ENCODE results near the gene ANAPC10.
A peak's percentile ranks its signal among the peaks of the same experiment; 100 is the strongest.
"Not testable (repeated sequence)": the region's sequence is repeated elsewhere in the genome, so short reads cannot be mapped to it uniquely, and the experiment has no call there.

Gene ANAPC10

GRCh38 chr4:145000656-145001055 is 97.3 kb downstream of the ANAPC10 start:
- DNase-seq = not testable (repeated sequence)

- DNase-seq = no peak
These were observed 108.7 kb downstream of the ANAPC10 start for GRCh38 chr4:144989306-144989705.

GRCh38 chr4:144985531-144985930 is 112.5 kb downstream of the ANAPC10 start:
- no peak for DNase-seq

- no peak for DNase-seq
These were observed 113.0 kb downstream of the ANAPC10 start for GRCh38 chr4:144985014-144985413.

DNA sequence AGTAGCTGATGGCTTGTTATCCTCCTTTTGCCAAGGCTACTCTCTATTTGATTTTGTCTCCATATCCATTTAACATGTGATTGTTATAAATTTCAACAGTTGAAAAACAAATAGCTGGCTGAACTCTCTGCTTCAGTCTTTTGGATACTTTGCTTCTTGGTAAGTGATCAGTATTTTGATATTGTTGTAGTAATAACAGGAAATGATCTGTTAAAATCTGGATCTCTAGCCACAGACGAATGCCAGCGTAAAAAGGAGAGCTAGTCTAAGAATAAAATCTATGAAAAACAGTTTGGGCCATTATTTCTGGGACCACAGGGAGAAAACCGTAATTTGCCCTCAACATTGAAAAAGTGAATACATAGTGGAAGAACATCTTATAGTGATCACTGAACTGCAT is 113.8 kb downstream of the ANAPC10 start:
- DNase-seq = no peak

- DNase-seq = no peak
These were observed 122.3 kb downstream of the ANAPC10 start for GRCh38 chr4:144975718-144976117.

DNA sequence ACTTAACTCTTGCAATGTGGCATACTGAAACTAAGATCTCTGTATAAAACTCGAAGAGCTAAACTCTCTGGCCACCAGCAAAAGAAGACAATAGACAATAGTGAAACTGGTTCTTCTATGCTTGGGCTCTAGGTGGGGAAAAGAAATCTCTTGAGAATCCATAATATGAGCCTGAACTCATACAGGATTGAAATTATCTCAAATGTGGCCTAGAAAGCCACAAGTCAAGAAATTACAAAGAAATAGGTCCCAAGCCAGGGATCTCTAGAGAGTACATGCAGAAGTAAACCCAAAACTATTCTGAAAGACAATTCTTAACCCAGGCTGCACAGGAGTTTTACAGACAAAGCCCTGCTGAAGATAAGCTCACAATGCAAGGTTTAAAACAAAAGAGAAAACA is 127.4 kb downstream of the ANAPC10 start:
- DNase-seq = no peak

DNA sequence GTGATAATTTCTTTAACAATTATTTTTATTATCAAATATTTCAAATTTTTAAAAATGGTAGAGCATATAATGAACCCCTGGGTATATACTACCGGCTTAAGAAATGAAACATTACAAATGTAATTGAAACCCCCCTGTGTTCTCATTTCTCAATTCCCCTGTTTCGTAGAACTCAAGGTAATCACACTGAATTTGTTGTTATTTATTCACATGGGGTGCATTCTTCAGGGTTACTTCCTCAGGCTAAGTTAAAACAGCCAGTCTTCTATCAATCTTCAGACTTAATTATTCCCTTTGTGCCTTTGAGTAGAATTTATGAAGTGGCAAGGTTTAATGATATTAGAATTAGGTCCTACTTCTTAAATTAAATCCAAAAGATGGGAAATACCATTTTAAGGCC is 128.2 kb downstream of the ANAPC10 start:
- no peak for DNase-seq

GRCh38 chr4:144968606-144969005 is 129.4 kb downstream of the ANAPC10 start:
- DNase-seq = no peak

- no peak for DNase-seq
These were observed 130.8 kb downstream of the ANAPC10 start for GRCh38 chr4:144967161-144967560.

DNA sequence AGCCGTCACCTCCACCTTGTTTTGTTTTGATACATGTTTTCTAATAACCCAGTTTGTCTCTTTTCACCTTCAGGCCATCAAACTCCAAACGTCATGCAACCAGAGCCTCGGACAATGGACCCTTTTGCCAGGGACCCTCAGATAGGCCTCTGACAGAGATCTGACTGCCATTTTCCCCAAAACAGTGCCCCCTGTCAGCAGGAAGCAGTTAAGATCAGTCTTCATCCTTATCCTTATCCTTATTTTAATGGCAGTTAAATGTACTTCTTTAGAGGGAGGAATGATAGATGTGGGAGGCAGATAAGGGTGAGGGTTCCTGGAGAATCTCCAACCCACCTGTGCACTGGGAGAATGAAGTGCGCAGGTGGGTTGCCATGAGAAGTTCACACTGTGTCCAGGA is 135.7 kb downstream of the ANAPC10 start:
- DNase-seq = no peak

GRCh38 chr4:144955104-144955503 is 142.9 kb downstream of the ANAPC10 start:
- peak in 1 of 2 experiments; percentile 1 for DNase-seq

DNA sequence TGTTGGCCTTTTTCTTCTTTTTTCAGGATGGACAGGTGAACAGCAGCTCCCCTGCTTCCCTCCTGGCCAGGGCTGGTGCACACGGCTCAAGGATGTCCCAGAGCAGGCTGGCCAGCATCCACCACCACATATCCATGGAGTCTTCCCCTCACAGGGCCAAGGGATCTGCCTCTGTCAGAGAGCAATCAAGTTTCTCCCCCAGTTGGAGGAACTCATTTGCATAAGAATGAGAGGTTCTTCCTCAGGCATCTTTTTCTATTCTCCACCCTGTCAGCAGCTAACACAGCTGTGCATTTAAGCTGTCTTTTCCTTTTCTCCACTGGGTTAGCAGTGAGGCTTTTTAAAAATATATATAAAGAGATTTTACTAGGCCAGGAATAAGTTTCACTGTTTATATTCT is 143.8 kb downstream of the ANAPC10 start:
- DNase-seq = no peak

- no peak for DNase-seq
These were observed 149.6 kb downstream of the ANAPC10 start for GRCh38 chr4:144948421-144948820.

DNA sequence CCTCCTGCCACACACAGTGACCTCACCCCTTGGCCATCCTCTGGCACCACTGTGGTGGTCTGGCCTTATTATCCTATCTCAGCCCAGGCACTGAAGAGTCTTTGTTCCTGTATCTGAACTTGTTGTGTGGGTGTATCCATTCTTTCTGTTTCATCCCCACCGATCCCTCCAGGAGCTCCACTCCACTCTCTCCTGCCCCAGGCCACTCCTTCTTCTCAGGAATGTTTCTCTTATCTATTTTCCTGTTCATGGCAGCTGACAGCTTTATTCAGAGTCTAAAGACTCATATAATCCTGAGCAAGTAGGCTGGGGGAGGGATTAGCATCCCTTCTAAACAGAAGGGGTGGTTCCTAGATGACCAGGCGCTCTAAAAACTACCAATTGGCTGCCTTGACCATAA is 150.0 kb downstream of the ANAPC10 start:
- DNase-seq = no peak
